K562 (cell line): ENCODE measurements around the gene SGIP1. TPM values are rescaled to one million over a fixed set of nuclear protein-coding genes. Genes with fewer than 3 reads are reported as not detected.

ENCODE experiments used
- JUN ChIP-seq, 2 experiments: sonication (generic) in 1 of 2; formaldehyde crosslinking in 1 of 2; IDR thresholded peaks; 2 replicates each; pipeline versions ENCODE4 v1.6.1 to v1.8.0; 2012 to 2022; ENCODE audit warnings: borderline replicate concordance in 2 of 2, mild to moderate bottlenecking in 2 of 2, improper control_type of control experiment in 1 of 2, low read depth in 1 of 2, low read length in 1 of 2, missing genetic modification reagents in 1 of 2
- MCM5 ChIP-seq: fragments of 450-650 bp; IDR thresholded peaks from 2 replicates; pipeline ENCODE4 v1.6.1; 2016; ENCODE audit warnings: low read depth
- MGA ChIP-seq: fragments of 450-650 bp; IDR thresholded peaks from 2 replicates; pipeline ENCODE4 v1.6.1; 2016; ENCODE audit warnings: mild to moderate bottlenecking, moderate library complexity
- NR3C1 ChIP-seq: sonication (generic); formaldehyde crosslinking; IDR thresholded peaks from 2 replicates; pipeline ENCODE4 v1.8.1; 2022; ENCODE audit warnings: missing genetic modification reagents
- POLR3A ChIP-seq: IDR thresholded peaks from 2 replicates; pipeline ENCODE4 v1.6.1; 2011; ENCODE audit warnings: borderline replicate concordance, mild to moderate bottlenecking, moderate library complexity; ENCODE audit not compliant: insufficient read length, insufficient read depth; ENCODE audit errors: extremely low read depth
- RFX7 ChIP-seq: fragments of 250-450 bp; sonication (Bioruptor Pico); IDR thresholded peaks from 2 replicates; pipeline ENCODE4 v1.5.1; 2021; ENCODE audit warnings: mild to moderate bottlenecking
- SMARCA4 ChIP-seq: fragments of 450-650 bp; IDR thresholded peaks from 2 replicates; pipeline ENCODE4 v1.6.1; 2016
- TARDBP ChIP-seq: fragments of 450-650 bp; IDR thresholded peaks from 2 replicates; pipeline ENCODE4 v1.6.1; 2016
- ZBTB26 ChIP-seq: fragments of 450-650 bp; formaldehyde crosslinking; IDR thresholded peaks from 2 replicates; pipeline ENCODE4 v1.4.0; 2022; ENCODE audit warnings: missing genetic modification characterization
- ZNF280B ChIP-seq: fragments of 250-450 bp; sonication (Bioruptor Pico); IDR thresholded peaks from 2 replicates; pipeline ENCODE4 v1.5.1; 2021; ENCODE audit warnings: mild to moderate bottlenecking
- ZNF384 ChIP-seq: IDR thresholded peaks from 2 replicates; pipeline ENCODE4 v1.6.1; 2012; ENCODE audit warnings: low read depth, low read length, improper control_type of control experiment
- ZNF77 ChIP-seq: fragments of 250-450 bp; sonication (Bioruptor Pico); IDR thresholded peaks from 2 replicates; pipeline ENCODE4 v1.5.0; 2020
- ZNF785 ChIP-seq: fragments of 250-450 bp; sonication (Bioruptor Pico); IDR thresholded peaks from 2 replicates; pipeline ENCODE4 v1.4.0; 2020; ENCODE audit warnings: mild to moderate bottlenecking
- polyA plus RNA-seq, 8 experiments: library from polyadenylated mRNA; depleted of rRNA in 4 of 8; stranded (reverse) in 5 of 8; unstranded in 3 of 8; fragments of >200 nt; fragmentation: Nextera tagmentation in 2 of 8; fragmentation: Illumina TruSeq in 1 of 8; extraction: Ambion mirVana in 2 of 8; extraction: Trizol in 1 of 8; gene quantifications; 2 replicates each; pipeline versions ENCODE4 v1.2.1 to v1.2.3, GENCODE V29; 2011 to 2014; ENCODE audit warnings: inconsistent platforms in 1 of 8, missing spikeins in 1 of 8
- total RNA-seq, 7 experiments: library from RNA; depleted of rRNA in 6 of 7; stranded (reverse); fragments of >200 nt in 6 of 7; fragmentation: Illumina TruSeq in 2 of 7; extraction: Trizol in 2 of 7; gene quantifications; 2 replicates each; pipeline versions ENCODE4 v1.2.1 to v1.2.3, GENCODE V29; 2011 to 2021; ENCODE audit warnings: low replicate concordance in 1 of 7

The SGIP1 gene
- total and polyA plus RNA-seq, 9 of the 15 experiments (the other 6 are each of a cell fraction or from before 2014, with no cell fraction given): 0.07 to 0.35 TPM; not detected in 7

- TF ChIP-seq POLR3A (no peak), MCM5 (no peak), MGA (no peak), ZNF280B (no peak), RFX7 (CRISPR knock-in tag) (no peak), ZNF785 (CRISPR knock-in tag) (no peak), ZNF77 (CRISPR knock-in tag) (no peak), ZBTB26 (CRISPR knock-in tag) (no peak), ZNF384 (no peak), SMARCA4 (no peak), JUN (IDR thresholded peaks at IDR 0.05; ENCODE audit: borderline replicate concordance, low read depth, low read length) (no peak), JUN (CRISPR knock-in tag; IDR thresholded peaks at IDR 0.05; ENCODE audit: borderline replicate concordance) (no peak), NR3C1 (no peak), TARDBP (no peak)
Observed at GRCh38 chr1:66704177-66704875, 170.4 kb downstream of the SGIP1 start (continued).
